GM18502 (cell line): ENCODE results near the gene BBS10.
"Not testable (repeated sequence)": the region's sequence is repeated elsewhere in the genome, so short reads cannot be mapped to it uniquely, and the experiment has no call there.

Source experiments
- ATAC-seq: cut with Tn5 transposase; IDR thresholded peaks from one replicate; pipeline ENCODE4 v1.9.1; 2021; ENCODE audit warnings: mild to moderate bottlenecking; ENCODE audit not compliant: unreplicated experiment, poor library complexity

BBS10 gene

GRCh38 chr12:76337583-76337982 is 10.6 kb downstream of the BBS10 start:
- no peak for ATAC-seq

- no peak for ATAC-seq
Measured at GRCh38 chr12:76332606-76333005, 15.6 kb downstream of the BBS10 start.

- ATAC-seq: no peak
Measured at GRCh38 chr12:76329606-76330005, 18.6 kb downstream of the BBS10 start.

GRCh38 chr12:76329159-76329558 is 19.1 kb downstream of the BBS10 start:
- ATAC-seq: no peak

- ATAC-seq: not testable (repeated sequence)
Measured at GRCh38 chr12:76319595-76320319, 28.5 kb downstream of the BBS10 start.

GRCh38 chr12:76318773-76319594 is 29.2 kb downstream of the BBS10 start:
- no peak for ATAC-seq

GRCh38 chr12:76317976-76318375 is 30.2 kb downstream of the BBS10 start:
- ATAC-seq: no peak

GRCh38 chr12:76316468-76316867 is 31.7 kb downstream of the BBS10 start:
- no peak for ATAC-seq

- no peak for ATAC-seq
Measured at GRCh38 chr12:76313299-76313698, 34.9 kb downstream of the BBS10 start.

- ATAC-seq: no peak
Measured at GRCh38 chr12:76312315-76312714, 35.9 kb downstream of the BBS10 start.

- ATAC-seq: no peak
Measured at GRCh38 chr12:76311796-76312195, 36.4 kb downstream of the BBS10 start.

GRCh38 chr12:76310110-76310509 is 38.1 kb downstream of the BBS10 start:
- ATAC-seq: no peak

- ATAC-seq: no peak
Measured at GRCh38 chr12:76308866-76309265, 39.3 kb downstream of the BBS10 start.

GRCh38 chr12:76307083-76307482 is 41.1 kb downstream of the BBS10 start:
- no peak for ATAC-seq

GRCh38 chr12:76303989-76304460 is 44.2 kb downstream of the BBS10 start:
- no peak for ATAC-seq

- ATAC-seq: no peak
Measured at GRCh38 chr12:76303365-76303764, 44.9 kb downstream of the BBS10 start.

GRCh38 chr12:76300297-76300665 is 47.9 kb downstream of the BBS10 start:
- ATAC-seq: no peak

- no peak for ATAC-seq
Measured at GRCh38 chr12:76299536-76300296, 48.5 kb downstream of the BBS10 start.
